CD4-positive, alpha-beta T cell treated with Interleukin-6 at 100 ng/mL for 8 hours (primary cell): Measurements from ENCODE around the gene CACNA1C.

Experiments used
- DNase-seq: peaks from one replicate; pipeline ENCODE4 v3.0.0-alpha.2; 2020; ENCODE audit warnings: mixed read lengths, low spot score

CACNA1C gene

DNA sequence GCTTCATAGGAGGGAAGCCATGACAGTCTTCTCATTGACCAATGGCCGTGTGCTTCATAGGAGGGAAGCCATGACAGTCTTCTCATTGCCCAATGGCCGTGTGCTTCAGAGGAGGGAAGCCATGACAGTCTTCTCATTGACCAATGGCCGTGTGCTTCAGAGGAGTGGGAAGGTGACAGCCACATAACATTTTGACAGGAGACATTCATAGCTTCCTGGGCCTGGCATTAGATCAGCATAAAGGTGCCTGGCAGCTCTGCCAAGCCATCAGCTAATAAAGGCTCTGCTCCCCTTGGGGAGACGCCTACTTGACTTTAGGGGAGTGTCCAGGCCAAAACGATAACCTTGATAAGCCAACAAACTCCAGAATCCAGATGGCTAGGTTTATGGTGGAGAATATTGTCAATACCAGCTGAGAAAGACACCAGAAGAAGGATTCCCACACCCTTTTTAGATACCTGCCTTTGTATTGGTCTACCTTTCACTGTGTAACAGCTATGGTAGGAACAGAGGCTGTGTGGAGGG is 468.0 kb downstream of the CACNA1C start:
- no peak for DNase-seq

DNA sequence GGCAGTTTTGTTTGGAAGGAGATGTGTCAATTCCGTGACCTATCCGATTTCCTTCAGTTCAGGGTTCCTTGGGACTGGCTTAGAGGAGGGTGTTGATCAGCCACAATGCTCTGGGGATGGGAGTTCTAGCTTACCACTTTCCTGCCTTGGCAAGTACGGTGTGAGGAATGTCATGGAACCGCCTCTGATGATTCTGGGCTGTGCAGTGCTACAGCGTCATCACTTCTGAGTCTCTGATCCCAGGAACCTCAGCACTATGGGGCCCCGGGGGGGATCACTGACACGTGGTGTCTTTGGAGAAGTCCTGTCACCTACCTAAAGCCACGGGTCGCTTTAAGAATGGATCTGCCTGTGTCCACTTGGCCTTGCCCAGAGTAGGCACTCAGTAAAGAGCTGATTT is 470.5 kb downstream of the CACNA1C start:
- DNase-seq, result no peak

DNA sequence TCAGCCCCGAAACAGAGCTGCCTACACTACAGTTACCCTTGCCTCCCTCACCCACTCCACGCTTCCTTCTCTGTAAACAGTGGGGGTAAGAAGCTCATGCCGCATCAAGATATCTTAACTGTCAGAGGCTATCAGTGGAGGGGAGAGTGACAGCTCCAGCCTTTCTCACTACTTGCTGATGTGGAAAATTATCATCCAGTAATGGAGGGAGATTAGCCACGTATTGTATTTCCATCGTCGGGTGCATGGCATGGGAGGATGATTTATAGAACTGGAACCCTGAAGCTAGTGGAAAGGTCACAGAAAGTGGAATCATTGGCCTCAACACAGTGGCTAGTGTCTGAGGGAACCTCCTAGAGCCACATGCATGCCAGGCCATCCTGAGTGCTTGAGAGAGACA is 471.1 kb downstream of the CACNA1C start:
- no peak for DNase-seq

DNA sequence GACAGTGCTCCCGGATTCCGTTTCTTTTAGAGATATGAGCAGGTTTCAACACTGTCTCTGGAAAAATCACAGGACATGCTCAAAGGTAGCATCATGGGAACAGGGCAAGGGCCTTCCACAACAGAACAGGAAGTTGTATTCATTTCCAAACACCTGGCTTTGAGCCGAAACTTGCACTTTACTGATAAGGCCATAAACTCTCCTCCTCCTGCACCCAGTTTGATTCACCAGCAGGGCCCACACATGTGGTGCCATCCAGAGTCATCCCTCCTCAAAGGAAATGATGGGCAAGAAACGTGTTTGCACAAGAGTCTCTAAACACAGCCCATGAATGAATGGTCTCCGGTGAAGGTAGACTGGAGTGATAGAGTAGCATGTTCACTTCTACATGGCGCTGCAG is 473.6 kb downstream of the CACNA1C start:
- no peak for DNase-seq

DNA sequence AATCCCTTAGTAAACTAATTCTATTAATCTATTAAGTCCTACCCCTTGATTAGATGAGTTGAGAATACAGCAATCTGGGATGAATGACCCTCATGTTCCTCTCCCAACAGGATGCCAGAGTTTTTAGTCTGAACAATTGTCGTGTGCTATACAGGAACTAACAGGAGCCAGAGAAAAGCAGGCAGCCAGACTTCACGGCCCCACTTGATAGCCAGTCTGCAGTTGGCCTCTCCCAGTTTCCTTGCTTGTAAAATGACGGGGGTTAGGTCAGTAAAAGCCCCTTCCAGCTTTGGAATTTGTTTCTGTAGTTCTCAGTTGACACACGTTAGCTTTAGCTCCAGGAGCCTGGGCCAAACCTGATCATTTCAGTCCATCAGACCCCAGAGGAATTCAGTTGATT is 475.2 kb downstream of the CACNA1C start:
- DNase-seq, result no peak

DNA sequence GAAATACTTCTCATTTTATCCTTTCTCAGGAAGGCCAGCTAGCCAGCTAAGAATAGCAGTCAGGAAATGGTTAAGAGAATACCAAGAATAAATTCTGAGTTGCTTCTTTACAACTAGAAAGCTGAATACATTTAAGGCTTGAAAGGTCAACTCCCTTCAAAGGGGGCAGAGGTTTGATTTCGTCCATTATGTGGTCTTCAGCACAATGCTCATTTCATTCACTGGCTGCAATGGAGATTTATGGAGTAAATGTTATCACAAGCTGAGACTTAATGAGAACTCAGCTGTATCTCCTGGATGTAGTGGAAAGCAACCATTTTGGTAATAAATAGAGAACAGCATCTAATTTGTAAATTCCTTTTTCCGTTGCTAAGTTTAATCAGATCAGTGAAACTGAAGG is 477.0 kb downstream of the CACNA1C start:
- no peak for DNase-seq

DNA sequence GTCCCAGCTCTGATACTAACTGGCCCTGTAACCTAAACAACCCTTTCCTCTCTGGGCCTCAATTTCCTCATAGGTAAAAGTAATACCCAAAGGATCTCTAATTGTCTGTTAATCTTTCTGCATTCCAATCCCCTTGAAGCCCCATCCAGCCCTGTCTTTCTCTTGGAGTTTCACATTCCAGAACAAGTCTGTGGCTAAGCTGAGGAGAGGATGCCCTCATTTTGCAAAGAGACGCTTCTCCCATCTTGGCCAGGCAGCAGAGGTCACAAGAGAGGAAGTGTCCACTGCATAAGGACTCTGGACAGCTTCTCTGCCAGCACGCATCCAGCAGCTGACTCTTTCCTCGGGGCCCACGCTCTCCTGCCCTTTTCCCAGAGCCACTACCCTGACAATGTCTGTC is 478.6 kb downstream of the CACNA1C start:
- no peak for DNase-seq

DNA sequence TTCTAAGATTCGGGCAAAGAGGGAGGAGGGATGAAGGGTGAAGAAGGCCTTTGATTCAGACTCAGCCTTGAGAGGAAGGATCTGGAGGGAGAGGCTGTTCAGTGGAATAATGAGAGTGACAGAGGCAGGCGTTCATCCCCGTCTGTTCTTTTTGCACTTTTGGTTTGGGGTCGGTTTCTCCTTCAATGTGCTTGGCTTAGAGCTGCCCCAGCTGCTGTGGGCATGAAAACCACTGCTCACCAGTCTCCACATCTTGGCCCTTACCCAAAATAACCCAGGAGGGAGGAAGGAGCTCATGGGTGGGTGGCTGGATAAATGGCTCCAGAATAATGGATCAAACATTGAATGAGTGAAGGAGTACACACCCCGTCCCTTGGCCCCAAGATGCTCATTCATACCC is 480.2 kb downstream of the CACNA1C start:
- DNase-seq, result no peak

DNA sequence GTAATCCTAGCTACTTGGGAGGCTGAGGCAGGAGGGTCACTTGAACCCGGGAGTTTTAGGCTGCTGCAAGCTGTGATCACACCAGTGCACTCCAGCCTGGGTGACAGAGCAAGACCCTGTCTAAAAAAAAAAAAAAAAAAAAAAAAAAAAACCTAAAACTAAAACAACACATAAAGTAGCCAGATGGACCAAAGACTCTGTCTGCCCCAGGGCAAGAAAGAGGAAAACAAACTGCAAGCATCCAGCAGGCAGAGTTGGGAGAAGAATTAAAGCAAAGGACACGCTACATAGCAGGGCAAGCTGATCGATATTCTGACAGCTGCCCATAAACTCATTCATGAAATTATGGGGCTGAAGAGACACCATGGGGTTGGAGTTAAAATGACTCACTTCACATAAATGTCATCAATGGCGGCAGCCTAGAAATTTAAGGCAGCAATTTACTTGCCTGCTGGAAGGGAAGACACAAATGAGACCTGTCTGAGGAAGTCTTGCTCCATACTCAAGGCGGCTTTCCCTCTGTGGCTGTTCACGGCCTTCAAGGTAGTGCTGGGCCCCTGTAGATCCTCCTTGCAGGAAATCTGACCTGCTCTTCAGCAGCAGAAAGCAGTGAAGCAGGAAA is 482.9 kb downstream of the CACNA1C start:
- DNase-seq, result no peak

DNA sequence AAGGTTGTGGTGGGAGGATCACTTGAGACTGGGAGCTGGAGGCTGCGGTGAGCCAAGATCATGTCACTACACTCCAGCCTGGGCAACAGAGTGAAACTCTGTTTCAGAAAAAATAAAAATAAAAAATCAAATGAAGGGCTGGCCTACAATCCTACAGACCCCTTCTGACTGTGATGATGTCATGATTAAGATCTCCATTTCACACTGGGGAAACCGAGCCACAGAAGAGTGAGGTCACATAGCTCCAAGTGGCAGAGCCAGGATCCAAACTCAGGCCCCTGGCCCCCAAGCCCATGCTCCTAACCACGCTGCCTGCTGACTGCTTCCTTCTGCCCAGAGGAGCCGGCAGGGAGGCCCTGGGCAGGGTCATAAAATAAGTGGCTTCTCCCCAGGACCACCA is 483.9 kb downstream of the CACNA1C start:
- no peak for DNase-seq

DNA sequence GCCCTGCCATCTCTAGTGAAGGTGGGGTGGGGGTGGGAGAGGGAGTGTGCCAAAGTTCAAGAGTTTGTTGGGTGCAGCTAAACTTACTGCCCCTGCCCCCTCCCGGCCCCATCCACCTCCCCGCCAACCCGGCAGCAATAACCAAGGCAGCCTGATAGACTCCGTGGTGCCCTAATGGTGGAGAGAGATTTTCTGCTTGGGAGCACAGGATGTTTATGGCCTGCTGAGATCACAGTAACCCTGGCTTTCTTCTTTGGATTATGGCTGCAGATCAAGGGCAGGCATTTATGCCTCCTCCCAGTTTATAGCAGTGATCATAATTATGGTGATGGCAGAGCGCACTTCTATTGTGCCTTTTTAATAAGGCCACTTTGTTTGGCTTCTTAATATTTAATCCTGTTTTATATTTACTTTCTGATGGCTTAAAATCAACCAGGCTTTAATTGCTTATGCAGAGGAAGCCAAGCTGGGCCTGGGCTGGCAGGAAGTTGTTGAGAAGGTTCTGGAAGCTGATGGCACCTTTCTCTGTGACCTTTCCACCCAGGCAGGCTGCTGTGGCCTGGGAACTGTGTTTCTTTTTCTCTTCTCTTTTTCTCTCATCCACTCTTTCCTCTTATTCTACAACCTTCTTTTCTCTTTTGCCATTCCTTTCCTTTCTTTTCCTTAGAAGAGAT is 485.2 kb downstream of the CACNA1C start:
- no peak for DNase-seq

DNA sequence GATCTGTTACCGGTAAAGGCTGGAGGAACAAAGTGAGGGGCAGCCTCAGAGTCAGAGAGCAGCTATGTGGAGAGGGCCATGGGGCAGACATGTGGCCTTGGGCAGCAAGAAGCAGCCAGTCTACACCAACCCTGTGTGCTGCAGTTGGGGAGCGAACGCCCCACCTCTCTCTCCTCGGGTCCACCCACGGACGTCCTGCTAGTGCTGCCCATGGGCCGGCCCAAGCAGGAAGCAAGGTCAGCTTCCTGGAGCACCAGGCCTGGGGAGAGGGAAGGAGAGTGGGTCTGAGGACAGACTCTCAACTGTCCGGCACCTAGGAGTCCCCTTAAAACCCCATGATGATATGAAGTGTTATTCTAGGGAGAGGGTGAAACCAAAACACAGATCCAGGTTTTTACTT is 487.2 kb downstream of the CACNA1C start:
- DNase-seq, result no peak

DNA sequence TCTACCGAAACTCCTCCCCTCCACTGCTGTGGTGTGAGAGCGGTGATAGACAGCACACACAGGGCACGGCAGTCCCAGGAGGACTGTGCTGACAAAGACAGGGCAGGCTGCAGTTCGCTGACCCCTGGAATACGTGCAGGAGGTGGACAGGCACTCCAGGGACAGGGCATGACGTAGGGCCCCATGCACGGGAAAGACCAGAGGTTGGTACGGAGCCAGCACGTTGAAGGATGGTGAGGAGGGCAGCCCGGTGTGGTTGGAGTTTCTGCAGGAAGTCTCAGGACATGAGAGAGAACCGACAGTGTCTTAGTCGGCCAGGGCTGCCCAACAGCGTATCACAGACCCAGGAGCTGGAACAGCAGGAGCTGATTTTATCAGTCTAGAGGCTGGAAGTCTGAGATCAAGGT is 487.8 kb downstream of the CACNA1C start:
- no peak for DNase-seq

DNA sequence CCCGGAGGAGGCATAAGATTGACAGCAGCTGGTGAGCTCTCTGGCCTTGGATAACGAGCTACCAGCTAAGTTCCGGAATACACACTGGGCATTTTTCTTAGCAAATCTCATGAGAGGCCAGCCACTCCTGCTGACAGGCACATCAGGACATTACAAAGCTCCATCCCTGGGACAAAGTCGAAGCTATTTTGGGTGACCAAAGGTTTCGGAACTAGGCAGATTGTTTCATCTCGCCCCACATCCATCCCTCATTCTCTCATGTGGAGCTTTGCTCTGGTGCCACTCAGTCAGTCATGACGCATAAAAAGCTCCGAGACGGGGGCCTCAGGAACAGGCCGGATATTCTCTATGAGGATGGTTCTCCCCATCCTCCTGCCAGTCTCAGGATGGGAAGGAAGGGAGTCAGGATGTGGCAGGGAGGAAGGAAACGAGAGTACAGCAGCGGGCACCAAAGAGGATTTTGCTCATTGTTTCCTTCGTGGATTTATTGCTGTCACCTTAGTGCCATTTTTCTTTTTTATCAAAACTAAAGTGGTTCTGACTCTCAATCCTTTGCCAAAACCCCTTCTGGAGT is 488.9 kb downstream of the CACNA1C start:
- DNase-seq, result no peak

DNA sequence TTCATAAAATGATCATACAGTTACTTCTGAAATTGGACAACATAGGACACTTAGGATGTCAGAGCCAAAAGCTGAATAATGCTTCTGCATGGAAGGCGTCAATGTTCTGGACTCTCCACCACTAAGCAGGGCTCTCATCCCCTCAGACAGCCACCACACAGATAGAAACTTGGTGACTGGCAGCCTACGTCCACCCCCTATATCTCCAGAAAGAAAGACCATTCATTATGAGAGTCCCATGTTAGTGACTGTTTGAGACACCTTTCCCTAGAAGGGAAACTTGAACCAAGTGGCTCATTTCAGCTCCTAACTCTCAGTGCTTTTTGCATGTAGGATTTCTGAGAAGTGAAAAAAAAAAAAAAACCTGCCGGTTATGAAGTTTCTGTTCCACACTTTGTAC is 491.0 kb downstream of the CACNA1C start:
- DNase-seq, result no peak

DNA sequence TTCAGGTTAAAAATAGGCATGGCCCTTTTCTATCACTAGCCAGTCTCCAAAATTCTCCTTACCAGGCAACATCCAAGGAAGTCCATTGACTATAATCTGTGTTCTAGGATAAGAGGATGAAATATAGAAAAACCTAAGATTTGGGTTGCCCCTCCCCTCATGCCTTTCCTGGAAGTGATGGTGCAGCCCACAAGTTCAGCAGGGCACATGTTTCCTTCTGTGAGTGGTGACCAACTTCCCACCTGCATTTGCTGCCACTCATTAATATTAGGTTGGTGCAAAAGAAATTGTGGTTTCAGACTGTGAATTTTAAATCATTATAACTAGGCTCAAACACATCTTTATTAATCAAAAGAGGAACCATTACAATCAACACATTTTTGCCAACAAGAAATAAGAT is 491.4 kb downstream of the CACNA1C start:
- no peak for DNase-seq

DNA sequence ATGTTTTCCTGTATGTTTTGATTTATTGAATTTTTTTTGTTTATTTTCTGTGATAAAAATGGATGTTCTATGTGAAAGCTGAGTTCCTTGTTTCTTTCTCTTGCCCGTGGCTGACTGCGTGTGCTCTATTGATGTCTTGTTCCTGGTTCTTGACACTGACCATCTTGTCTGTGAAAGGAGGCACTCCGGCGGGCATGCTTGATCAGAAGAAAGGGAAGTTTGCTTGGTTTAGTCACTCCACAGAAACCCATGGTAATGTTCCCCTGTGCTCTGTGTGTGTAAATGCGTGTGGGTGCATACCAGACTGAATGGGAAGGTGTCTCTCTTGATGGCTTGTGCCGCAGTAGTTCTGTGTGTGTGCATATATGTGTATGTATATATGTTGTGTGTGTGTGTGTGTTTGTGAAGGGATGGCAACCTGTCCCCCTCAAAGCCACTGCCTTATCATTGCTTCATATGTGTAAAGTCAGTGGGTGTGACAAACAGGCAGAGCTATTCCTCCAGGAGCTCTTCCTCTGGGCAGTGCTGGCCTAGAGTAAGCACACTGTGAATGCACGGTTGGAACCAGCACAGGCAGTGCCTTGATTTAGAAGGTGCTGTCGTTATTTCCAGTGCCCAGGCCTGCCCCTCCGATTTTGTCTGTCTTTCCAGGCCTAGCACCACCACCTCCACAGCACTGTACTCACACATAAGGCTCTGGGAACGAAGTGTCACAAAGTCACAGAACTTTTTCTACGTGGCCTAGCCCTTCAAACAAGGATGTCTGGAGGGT is 494.7 kb downstream of the CACNA1C start:
- no peak for DNase-seq

DNA sequence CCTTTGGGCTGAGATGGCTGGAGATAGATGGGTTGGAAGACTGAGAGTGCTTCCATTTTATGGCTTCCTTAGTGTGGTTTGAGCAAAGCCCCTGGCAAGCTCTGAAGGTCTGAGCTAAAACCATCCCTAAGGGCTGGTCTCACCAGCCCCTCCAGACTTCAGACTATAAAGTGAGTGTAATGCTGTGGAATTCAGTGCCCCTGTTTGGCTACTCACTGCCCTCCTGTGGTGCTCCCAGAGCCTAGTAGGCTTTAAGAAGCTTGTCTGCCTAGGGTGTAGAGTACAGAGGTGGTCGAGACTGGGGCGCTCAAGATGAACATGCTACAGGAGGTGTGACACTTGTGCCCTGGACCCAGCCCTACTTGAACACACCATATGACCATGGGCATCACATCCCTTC is 495.3 kb downstream of the CACNA1C start:
- no peak for DNase-seq

DNA sequence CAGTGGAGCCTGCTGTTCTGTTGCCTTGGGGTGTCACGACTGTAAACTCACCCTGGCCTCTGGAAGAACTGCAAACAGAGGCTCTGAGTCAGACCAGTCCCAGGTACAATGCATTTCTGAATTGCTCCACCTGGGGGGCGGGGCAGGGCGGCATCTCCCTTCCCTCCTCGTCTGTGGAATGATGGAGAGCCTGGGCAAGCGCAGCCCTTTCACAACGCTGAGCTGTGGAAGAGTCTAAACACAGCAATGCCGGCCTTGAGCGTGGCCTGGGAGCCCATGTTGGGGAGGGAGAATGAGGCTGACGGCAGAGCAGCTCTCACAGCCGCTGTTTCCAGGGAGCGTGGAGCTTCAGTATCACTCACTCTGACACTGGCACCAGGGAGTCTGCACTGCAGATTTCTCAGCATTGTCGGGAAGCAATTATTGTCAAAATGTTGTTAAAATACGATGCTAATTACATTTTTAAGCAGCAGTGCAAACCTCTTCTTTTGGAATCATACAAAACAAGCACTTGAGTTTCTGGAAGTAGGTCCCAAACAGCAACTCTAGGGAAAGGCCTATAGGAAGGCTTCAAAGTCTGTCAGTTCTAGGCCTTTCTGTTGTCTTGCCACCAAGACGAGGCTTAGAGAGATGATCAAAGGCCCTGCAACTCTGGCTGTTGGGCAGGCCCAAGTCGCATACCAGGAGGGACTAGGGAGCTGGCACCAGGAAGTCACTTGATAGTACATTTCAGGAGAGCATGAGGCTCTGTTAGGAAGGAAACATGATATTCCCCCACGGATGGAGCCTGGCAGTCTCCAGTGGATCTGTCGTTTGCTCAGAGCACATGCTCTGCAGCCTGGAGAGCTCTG is 498.0 kb downstream of the CACNA1C start:
- no peak for DNase-seq

DNA sequence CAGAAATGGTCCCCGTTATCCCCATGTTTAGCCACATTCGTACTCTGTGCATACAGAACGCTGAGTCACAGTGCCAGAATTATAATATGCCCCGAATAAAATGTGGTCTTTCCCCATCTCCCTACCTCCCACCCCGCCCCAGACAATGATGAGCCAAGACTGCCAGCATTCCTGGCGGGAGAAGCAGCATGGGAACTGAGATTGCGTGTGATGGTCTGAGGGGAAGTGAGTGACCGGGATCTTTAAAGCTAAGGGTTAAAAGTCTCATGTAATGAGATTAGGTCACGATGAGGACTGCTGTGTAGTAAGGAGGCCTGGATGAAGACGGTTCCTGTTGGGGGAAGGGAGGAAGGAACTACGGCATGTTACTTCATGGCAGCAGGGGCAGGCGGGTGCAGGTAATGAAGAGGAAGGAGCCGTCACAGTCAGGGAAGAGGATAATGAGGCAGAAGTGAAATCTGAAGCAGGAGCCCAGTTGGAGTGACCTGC is 498.7 kb downstream of the CACNA1C start:
- no peak for DNase-seq

DNA sequence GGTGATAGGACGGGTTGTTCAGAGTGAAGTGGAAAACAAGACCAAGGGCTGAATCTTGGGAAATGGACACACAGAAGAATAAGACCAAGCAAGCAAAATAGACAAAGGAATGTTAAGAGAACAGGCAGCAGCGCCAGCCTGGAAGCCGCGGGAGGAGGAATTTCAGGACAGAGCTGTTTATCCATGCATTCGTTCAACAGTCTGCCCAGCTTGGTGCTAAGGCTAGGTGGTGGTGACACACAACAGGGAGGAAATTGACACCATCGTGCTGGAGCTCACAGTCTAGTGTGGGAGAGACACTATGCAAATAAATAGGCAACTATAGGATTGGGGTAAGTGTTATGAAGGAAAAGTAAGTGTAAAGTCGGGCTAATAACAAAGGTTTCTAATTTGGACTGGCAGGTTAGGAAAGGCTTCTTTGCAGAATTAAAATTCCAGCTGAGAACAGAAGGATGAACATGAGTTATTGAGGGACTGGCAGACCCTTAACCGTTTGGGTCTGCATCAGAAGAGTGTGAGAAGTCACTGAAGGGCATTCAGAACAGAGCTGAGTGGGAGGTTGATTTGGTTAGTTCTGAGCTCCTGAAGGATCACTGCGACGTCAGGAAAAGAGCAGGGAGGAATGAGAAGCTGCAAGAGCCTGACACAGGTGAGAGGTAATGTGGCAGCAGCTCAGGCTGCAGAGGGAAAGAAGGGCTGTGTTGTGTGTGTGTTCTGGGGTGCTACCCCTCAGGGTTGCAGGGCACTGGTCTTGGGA is 499.4 kb downstream of the CACNA1C start:
- no peak for DNase-seq
